NCI-H146 treated with DMSO at 0.1 percent for 48 hours (cell line): Measurements from ENCODE around the gene STK32C.

Experiments
- DNase-seq: peaks from one replicate; lab custom pipeline; 2025; ENCODE audit not compliant: unreplicated experiment; lab: John Stamatoyannopoulos, UW

STK32C gene

GRCh38 chr10:132249226-132249724 lies 58.5 kb downstream of the STK32C start:
- DNase-seq: no peak

GRCh38 chr10:132248455-132249225 lies 59.1 kb downstream of the STK32C start:
- DNase-seq: peak; percentile 56

DNA sequence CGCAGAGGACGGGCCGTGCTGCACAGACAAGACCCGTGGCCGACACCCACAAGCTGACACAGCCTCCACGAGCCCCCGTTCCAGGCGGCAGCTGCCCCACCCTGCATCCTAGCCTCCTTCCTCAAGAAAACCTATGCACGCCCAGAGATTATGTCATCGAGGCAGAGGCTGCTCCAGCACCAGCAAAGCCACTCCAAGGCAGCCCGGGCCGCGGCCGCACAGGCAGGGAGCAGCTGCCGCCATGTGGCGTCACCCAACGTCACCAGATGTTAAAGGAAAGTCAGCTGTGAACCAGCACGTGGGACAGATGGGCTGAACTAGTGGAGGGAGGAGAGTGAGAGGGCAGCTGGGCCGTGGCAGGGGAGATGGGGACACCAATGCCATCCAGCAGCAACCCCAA lies 59.8 kb downstream of the STK32C start:
- DNase-seq: no peak

GRCh38 chr10:132246296-132246695 lies 61.5 kb downstream of the STK32C start:
- no peak for DNase-seq

GRCh38 chr10:132245056-132245455 lies 62.7 kb downstream of the STK32C start:
- DNase-seq: no peak

DNA sequence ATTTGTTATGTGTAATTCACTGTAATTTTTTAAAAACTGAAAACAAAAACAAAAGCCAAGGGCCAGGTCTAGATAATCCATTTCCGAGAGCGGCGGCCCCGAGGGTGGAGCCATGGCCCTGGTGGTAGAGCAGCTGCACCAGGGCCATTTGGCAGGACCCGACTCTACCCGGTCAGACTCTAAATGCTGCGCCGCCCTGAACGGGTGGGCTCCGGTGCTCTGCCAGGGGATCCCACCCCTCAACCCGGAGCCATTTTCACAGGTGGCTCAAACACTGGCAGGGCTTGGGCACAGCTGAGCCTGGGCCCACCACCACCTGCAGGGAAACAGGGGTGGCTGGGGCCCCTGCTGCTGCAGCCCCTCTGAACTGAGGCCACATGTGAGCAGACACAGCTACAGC lies 64.1 kb downstream of the STK32C start:
- DNase-seq: no peak

- no peak for DNase-seq
Measured at GRCh38 chr10:132243141-132243540, 64.6 kb downstream of the STK32C start.

- DNase-seq: no peak
Measured at GRCh38 chr10:132242103-132242840, 65.5 kb downstream of the STK32C start.

- DNase-seq: no peak
Measured at GRCh38 chr10:132241496-132241895, 66.3 kb downstream of the STK32C start.

GRCh38 chr10:132241086-132241485 lies 66.7 kb downstream of the STK32C start:
- no peak for DNase-seq

GRCh38 chr10:132240581-132240980 lies 67.2 kb downstream of the STK32C start:
- DNase-seq: no peak

DNA sequence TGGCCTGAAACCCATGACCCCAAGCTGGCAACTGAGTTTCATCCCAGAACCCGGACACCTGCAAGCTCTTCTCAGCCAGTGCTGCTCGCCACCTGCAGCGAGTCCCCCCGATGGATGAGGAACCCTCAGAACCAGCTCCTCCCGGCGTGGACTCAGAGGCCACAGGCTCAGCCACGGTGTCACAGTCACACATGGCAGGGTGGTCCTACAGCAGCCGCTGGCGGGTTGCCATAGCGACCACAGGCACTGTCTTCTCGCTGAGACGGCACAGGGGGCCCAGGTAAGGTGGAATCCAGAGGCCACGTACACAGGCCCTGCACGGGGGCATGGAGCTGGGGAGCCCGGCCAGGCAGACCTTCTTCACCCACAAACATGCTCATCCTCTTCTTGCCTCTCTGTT lies 67.6 kb downstream of the STK32C start:
- DNase-seq: no peak

DNA sequence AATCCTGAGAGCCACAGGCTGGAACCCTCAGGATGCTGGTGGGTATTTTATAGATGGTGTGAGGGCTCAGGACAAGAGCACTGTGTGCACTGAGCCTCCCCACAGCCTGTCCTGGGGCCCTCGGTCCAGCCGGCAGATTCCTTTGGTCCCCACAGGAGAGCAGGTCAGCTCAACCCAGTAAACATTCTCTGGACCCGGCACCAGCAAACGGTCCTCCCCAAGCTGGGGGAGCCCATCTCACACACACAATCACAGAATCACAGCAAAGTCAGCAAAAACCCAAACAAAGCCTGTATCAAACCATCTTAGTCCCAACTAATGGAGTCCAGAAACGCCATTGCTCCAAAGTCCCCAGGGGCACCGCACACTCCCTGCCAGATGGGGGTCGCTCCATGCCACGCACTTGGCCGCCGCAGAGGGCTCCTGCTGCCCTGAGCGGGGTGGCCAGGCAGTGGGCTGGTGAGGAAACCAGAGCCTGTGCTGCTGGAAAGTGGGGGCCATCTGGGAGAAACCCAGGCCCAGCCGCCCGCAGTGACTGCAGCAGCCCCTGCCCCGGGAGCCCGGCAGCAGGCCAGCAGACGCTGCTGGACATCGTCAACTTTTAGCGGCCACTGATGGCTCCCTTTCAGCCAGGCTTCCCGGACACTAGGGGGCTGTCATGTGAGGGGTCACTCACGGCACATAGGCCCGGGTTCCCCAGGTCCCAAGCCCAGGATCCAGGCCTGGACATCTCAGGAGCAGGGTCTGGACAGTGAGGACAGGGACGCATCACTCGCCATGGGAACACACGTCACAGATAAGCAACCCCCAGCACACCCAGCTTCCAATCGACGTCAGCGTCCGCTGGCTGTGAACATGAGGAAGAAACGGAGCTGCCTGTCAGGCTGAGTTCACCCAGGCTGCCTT lies 68.4 kb downstream of the STK32C start:
- DNase-seq: no peak

DNA sequence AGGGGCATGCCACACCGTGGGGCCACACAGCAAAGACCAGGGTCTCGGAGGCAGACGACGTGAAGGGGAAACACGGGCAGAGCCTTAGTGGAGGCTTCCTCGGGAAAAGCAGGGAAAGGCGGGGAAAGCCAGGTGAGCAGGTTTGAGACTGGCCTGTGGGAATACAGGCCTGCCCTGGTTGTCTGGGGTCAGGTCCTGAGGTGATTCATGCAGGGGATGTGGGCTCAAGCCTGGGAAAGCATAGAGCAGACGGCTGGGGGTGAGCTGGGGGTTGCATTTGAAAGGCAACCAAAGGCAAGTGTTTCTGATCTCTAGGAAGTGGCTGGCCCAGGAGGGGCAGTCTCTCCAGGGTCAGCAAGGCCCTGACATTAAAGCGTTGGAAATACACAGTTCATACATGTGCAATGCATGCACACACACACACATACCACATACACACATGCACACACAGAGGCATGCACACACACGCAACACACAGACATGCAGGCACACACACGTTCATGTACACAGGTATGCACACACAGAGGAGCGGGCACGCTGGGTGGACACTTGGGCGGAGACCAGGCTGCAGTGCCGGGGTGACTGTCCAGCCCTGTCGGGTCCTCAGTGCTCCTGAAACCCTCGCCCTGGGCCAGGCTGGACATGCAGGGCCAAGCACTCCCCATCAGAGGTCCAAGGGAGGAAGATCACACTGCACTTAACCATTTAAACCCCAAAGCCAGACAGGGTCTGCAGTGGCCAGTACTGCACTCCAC lies 69.2 kb downstream of the STK32C start:
- DNase-seq: no peak

- DNase-seq: no peak
Measured at GRCh38 chr10:132237871-132238270, 69.9 kb downstream of the STK32C start.

DNA sequence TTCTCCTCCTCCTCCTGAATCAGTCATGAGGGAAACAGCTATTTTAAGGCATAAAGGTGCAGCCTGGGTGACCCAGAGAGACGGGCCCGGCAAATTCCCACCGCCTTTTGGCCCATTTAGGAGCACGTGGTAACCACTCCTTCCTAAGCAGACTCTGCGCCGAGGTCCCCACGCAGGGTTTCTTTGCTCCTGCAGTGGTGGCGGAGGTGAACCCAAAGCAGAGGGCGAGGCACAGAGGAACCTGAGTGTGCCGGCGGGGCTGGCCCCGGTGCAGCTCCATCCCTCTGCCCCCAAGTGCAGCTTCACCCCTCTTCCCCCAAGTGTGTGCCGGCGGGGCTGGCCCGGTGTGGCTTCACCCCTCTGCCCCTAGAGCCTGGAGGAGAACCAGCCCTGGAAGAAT lies 70.4 kb downstream of the STK32C start:
- no peak for DNase-seq

DNA sequence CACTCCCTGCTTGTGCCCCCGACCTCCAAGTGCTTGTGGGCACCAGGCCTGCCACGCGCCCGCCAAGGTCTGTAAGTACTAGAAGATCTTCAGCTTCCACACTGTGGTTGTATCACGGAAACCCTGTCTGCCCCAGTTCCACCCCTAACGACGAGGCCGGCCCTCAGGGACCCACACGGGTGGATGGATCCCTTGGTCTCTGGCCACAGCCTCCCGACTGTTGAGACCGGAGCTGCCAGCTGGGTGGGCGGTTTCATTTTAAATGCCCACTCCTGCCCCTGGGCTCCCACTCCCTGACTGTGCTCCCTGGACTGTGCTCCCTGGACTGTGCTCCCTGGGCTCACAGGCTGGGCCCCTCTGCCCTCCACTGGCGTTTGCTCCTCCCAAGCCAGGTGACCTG lies 70.9 kb downstream of the STK32C start:
- DNase-seq: no peak

DNA sequence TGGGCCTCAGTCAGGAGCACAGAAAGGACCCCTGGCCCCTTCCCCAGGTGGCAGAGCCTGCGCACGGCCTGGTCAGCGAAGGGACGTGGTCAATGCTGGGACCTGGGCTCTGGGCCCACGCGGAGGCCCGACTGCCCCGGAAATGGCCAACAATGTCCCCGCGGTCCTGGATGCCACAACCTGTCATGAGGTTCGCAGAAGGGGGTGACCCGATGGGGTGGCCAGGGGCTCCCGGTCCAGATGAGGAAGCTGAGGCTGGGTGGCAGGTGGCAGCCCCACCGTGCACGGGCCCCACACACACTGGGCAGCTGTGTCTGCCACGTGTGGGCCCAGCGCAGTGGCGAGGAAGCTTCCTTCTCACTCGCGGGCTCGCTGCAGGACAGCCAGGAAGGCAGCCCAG lies 71.6 kb downstream of the STK32C start:
- no peak for DNase-seq

GRCh38 chr10:132234860-132235259 lies 72.9 kb downstream of the STK32C start:
- no peak for DNase-seq

DNA sequence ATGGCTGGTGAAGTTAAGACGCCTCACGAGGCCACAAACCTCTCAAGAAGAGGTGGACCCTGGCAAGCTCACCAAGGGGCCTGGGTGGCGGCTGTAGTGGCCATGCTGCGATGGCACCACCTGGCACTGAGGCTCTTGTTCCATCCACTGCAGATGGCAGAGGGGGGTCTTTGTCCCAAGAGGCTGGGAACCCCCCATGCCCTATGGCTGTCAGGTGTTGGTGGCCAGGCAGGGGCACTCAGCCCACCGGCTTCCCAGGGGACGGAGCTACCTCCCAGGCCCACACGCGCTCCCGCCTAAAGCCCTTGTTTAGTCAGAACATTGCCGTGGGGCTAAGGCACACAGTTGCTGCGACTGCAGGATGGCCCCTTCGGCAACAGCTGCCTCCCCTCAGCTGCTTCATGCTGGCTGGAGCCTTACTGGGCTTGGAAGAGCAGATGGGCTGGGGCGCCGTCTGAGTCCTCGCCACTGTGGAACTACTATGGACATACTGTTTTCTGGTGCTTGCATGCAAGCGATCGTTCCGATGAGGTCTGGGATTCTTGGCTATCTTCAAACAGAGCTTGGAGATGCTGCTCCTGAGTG lies 74.2 kb downstream of the STK32C start:
- no peak for DNase-seq
